Measurements from ENCODE around the gene PRKCSH. TPM values are rescaled to one million over a fixed set of nuclear protein-coding genes. Genes with fewer than 3 reads are reported as not detected.

PRKCSH gene, protein sequence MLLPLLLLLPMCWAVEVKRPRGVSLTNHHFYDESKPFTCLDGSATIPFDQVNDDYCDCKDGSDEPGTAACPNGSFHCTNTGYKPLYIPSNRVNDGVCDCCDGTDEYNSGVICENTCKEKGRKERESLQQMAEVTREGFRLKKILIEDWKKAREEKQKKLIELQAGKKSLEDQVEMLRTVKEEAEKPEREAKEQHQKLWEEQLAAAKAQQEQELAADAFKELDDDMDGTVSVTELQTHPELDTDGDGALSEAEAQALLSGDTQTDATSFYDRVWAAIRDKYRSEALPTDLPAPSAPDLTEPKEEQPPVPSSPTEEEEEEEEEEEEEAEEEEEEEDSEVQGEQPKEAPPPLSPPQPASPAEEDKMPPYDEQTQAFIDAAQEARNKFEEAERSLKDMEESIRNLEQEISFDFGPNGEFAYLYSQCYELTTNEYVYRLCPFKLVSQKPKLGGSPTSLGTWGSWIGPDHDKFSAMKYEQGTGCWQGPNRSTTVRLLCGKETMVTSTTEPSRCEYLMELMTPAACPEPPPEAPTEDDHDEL
- total RNA-seq, result 285 TPM
- long read RNA-seq, partial matches to known transcripts, result 35 of 115 reads
- long read RNA-seq, other reads (novel, unspliced or antisense), result 74 of 115 reads

DNA sequence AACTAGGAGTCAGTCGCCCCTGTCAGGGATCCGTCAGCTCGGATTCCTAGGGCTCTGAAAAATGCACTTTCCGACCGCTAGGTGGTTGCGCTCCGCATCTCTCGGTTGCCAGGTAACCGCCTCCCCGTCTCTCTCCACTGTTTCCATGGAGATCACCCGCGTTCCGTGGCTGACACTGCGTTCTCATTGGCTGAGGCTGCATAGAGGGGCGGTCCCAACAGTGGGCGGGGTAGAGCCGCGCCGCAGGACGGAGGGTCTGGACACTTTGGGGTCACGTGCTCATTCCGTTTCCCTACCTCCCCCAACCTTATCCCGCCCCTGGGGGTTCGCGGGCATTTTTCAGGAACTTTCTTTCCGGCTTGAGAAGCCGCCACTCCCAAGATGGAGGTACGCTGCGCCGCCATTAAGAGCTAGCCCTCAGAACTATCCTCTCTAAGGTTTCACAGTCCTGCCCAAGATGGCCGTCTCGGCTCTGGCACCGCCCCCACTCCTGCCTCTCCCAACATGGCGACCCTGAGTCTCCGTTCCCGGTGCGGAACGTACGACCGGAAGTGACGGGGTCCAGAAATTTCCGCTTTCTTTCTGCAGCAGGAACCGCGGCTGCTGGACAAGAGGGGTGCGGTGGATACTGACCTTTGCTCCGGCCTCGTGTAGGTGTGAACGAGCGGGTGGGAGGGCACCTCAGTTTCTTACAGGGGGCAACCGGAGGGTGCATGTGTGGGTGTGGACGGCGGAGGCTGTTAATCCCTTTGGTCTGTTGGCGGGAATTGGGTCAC, at the start of gene PRKCSH, which contains the start of gene ODAD3:
TSS of gene PRKCSH (plus strand) at position 579 of the 776 bp plus-strand sequence. CDS start 483 bp downstream, outside the sequence.
TSS of gene ODAD3 (minus strand) at position 65 of the 776 bp plus-strand sequence. CDS start 105 bp downstream, outside the sequence.
- peak within 1 kb of the TSS; percentile 87 for H3K4me3 ChIP-seq
- H3K9me3 ChIP-seq, result no peaks in the 10 kb centered on the region
- H3K27me3 ChIP-seq (ENCODE audit: low read depth), result no peaks in the 10 kb centered on the region
- intact Hi-C loops (cut with DNase I), result no loop called here
- peaks cover 22% of the 10 kb centered on the region for H3K4me1 ChIP-seq
- peak within 1 kb of the TSS; percentile 87 for H3K27ac ChIP-seq
- ATAC-seq (peak; percentile 98), DNase-seq (peak; percentile 99)
- peaks cover 41% of the 10 kb centered on the region for H3K36me3 ChIP-seq
- TF ChIP-seq, protein P1, sequence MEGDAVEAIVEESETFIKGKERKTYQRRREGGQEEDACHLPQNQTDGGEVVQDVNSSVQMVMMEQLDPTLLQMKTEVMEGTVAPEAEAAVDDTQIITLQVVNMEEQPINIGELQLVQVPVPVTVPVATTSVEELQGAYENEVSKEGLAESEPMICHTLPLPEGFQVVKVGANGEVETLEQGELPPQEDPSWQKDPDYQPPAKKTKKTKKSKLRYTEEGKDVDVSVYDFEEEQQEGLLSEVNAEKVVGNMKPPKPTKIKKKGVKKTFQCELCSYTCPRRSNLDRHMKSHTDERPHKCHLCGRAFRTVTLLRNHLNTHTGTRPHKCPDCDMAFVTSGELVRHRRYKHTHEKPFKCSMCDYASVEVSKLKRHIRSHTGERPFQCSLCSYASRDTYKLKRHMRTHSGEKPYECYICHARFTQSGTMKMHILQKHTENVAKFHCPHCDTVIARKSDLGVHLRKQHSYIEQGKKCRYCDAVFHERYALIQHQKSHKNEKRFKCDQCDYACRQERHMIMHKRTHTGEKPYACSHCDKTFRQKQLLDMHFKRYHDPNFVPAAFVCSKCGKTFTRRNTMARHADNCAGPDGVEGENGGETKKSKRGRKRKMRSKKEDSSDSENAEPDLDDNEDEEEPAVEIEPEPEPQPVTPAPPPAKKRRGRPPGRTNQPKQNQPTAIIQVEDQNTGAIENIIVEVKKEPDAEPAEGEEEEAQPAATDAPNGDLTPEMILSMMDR (IDR thresholded peaks at IDR 0.05), result peak; percentile 91

DNA sequence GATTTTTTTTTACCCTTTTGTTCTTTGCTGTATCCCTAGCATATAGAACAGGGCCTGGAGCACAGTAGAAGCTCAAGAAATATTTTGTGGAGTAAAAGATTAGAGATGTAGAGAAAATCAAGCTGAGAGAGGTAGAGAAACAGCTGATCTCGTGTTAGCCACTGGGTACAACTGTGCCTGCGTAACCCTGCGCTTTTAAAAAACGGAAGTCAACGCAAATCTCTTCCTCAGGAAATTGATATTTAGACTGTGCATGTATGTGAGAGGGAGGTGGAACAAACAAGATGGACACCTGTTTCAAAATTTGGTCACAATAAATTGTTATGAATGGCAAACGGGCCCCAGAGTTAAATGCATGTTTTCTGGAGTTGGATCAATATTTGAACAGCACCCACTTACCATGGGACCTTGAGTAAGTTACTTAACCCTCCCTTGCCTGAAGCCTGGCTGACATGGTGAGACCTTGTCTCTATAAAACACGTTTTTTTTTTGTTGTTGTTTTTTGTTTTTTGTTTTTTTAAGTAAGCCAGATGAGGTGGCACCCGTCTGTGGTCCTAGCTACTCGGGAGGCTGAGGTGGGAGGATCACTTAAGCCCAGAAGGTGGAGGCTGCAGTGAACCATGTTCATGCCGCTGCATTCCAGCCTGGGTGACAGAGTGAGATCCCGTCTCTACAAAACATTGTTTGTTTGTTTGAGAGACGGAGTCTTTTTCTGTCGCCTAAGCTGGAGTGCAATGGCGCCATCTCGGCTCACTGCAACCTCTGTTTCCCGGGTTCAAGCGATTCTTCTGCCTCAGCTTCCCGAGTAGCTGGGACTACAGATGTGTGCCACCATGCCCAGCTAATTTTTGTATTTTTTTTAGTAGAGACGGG, 48.0 kb upstream of the PRKCSH start:
- ATAC-seq (peak in 1 of 2 donors; percentile 19), DNase-seq (no peak)
- Histone ChIP-seq H3K27ac (peak overlapping the region; percentile 51), H3K4me1 (peaks cover 38% of the 10 kb centered on the region), H3K27me3 (ENCODE audit: low read depth) (peaks cover 8% of the 10 kb centered on the region), H3K9me3 (peaks cover 3% of the 10 kb centered on the region), H3K4me3 (no peak overlapping the region), H3K36me3 (no peaks in the 10 kb centered on the region)
- intact Hi-C loops (cut with DNase I), result no loop called here
- TF ChIP-seq, protein P1 (IDR thresholded peaks at IDR 0.05), result no peak

DNA sequence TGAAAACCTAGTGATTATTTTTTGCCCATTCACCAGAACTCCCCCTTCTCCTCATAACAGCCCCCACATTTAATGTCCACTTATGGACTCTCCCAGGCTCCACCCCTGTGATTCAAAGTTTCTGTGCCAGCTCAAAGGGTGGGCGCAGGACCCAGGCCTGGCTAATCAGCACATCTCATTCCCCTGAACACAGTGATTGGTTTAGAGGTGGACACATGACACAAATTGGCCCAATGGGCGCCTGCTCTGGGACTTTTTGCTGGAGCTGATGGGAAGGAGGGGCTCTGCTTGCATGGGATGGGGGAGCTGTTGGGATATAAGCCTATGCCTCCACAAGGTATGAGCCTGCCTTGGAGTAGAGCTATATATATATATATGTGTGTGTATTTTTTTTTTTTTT, 45.1 kb upstream of the PRKCSH start:
- ATAC-seq (no peak), DNase-seq (no peak)
- TF ChIP-seq, protein P1 (IDR thresholded peaks at IDR 0.05), result no peak
- Histone ChIP-seq H3K27me3 (ENCODE audit: low read depth) (no peaks in the 10 kb centered on the region), H3K4me3 (no peak overlapping the region), H3K9me3 (peaks cover 3% of the 10 kb centered on the region), H3K36me3 (no peaks in the 10 kb centered on the region), H3K27ac (no peak overlapping the region), H3K4me1 (peaks cover 15% of the 10 kb centered on the region)
- intact Hi-C loops (cut with DNase I), result no loop called here

DNA sequence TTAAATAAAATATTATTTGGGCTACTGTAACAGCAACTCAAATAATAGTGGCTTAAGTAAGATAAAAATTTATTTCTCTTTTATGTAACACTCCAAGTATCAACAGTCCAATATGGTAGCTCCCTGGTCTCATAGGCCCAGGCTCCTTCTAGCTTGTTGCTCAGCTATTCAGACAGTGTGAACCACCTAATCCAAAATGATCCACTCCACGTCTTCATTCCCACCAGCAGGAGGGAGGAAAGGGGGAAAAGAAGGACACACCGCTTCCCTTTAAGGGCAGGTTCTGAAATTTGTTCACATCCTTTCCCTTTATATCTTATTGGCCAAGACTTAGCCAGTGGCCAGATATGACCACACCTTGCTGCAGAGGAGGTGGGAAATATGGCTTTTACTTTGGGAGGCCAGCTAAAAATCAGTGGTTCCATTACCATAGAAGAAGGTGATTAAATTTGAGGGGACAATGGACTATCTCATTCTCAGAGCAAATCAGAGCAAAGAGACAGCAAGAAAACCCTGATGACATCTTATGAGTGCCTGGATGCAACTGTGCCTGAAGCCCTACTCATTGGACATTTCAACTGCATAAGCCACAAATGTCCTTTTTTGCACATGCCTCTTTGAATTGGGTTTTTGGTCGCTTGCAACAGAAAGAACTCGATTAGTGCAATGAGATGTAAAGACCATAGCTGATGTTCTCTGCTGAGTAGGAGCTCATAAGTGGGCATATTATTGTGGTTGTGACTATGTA, 44.3 kb upstream of the PRKCSH start:
- ATAC-seq (no peak), DNase-seq (no peak)
- TF ChIP-seq, protein P1 (IDR thresholded peaks at IDR 0.05), result no peak
- H3K4me3 ChIP-seq, result no peak overlapping the region
- no peaks in the 10 kb centered on the region for H3K36me3 ChIP-seq
- peaks cover 15% of the 10 kb centered on the region for H3K4me1 ChIP-seq
- H3K9me3 ChIP-seq, result peaks cover 3% of the 10 kb centered on the region
- intact Hi-C loops (cut with DNase I), result no loop called here
- H3K27ac ChIP-seq, result no peak overlapping the region
- H3K27me3 ChIP-seq (ENCODE audit: low read depth), result no peaks in the 10 kb centered on the region
